NOMO-1 (cell line): ENCODE data around the gene SQSTM1.

Experiments
- DNase-seq, 2 experiments: peaks; one replicate each; lab custom pipeline; 2025; ENCODE audit not compliant: unreplicated experiment in 2 of 2; lab: John Stamatoyannopoulos, UW

SQSTM1 gene

GRCh38 chr5:179805070-179805528 lies 15.6 kb upstream of the SQSTM1 start:
- DNase-seq: no peak

- peak; percentile 30 to 38 for DNase-seq
Measured at GRCh38 chr5:179805529-179806249, 15.0 kb upstream of the SQSTM1 start.

- DNase-seq: peak; percentile 51 to 68
Measured at GRCh38 chr5:179806250-179807048, 14.3 kb upstream of the SQSTM1 start, which contains the start of gene MGAT4B. TSS of gene MGAT4B (minus strand) at chr5:179806866. CDS start at chr5:179806583, 283 bp downstream.

GRCh38 chr5:179812135-179812825 lies 8.4 kb upstream of the SQSTM1 start:
- no peak for DNase-seq

GRCh38 chr5:179812997-179813607 lies 7.6 kb upstream of the SQSTM1 start:
- DNase-seq: no peak

- no peak for DNase-seq
Measured at GRCh38 chr5:179814090-179814489, 6.6 kb upstream of the SQSTM1 start.

- no peak for DNase-seq
Measured at GRCh38 chr5:179815491-179816249, 5.0 kb upstream of the SQSTM1 start.

GRCh38 chr5:179816401-179816795 lies 4.3 kb upstream of the SQSTM1 start:
- no peak for DNase-seq

GRCh38 chr5:179816796-179817469 lies 3.8 kb upstream of the SQSTM1 start:
- no peak for DNase-seq

- DNase-seq: no peak
Measured at GRCh38 chr5:179817470-179817840, 3.2 kb upstream of the SQSTM1 start.

GRCh38 chr5:179817890-179818745 lies 2.6 kb upstream of the SQSTM1 start:
- no peak for DNase-seq

- peak; percentile 88 to 91 for DNase-seq
Measured at GRCh38 chr5:179818746-179819295, 1.9 kb upstream of the SQSTM1 start.

GRCh38 chr5:179819296-179820126 lies 1.2 kb upstream of the SQSTM1 start:
- DNase-seq: peak; percentile 39 to 40

GRCh38 chr5:179820127-179820482 lies 600 bp upstream of the SQSTM1 start:
- no peak for DNase-seq

GRCh38 chr5:179821298-179822058 lies 773 bp downstream of the SQSTM1 start:
- DNase-seq: peak; percentile 82 to 94

GRCh38 chr5:179822059-179822432 lies 1.3 kb downstream of the SQSTM1 start:
- DNase-seq: no peak

- no peak for DNase-seq
Measured at GRCh38 chr5:179822444-179822990, 1.8 kb downstream of the SQSTM1 start.
